GM12872 (cell line): ENCODE results near the gene PKP1.

Experiments used
- CTCF ChIP-seq: IDR thresholded peaks from 3 replicates; pipeline ENCODE4 v1.5.1; 2011; ENCODE audit warnings: low read depth, mild to moderate bottlenecking, low read length, moderate library complexity; ENCODE audit not compliant: insufficient read depth

Gene PKP1

GRCh38 chr1:201296352-201296751 lies 13.0 kb downstream of the PKP1 start:
- TF ChIP-seq CTCF, result no peak

GRCh38 chr1:201298396-201299381 lies 15.4 kb downstream of the PKP1 start:
- TF ChIP-seq CTCF, result no peak

- no peak for TF ChIP-seq CTCF
Measured at GRCh38 chr1:201299968-201300367, 16.7 kb downstream of the PKP1 start.

GRCh38 chr1:201300641-201301040 lies 17.3 kb downstream of the PKP1 start:
- TF ChIP-seq CTCF, result no peak

- TF ChIP-seq CTCF, result no peak
Measured at GRCh38 chr1:201302163-201303152, 19.2 kb downstream of the PKP1 start.

- TF ChIP-seq CTCF, result no peak
Measured at GRCh38 chr1:201304126-201304525, 20.8 kb downstream of the PKP1 start.

- no peak for TF ChIP-seq CTCF
Measured at GRCh38 chr1:201305815-201306214, 22.5 kb downstream of the PKP1 start.
